PFSK-1 (cell line): ENCODE results near the gene MIDN.
A peak's percentile ranks its signal among the peaks of the same experiment; 100 is the strongest.

Experiments used
- FOXP2 ChIP-seq: optimal IDR thresholded peaks from 2 replicates; pipeline ENCODE3; 2011; ENCODE audit warnings: borderline replicate concordance, control low read depth, inconsistent platforms; ENCODE audit not compliant: insufficient read depth; ENCODE audit errors: extremely low read length, extremely low read depth
- POLR2AphosphoS5 ChIP-seq: IDR thresholded peaks from 2 replicates; pipeline ENCODE4 v1.6.1; 2012; ENCODE audit warnings: low read depth, mild to moderate bottlenecking, control low read depth, low read length, moderate library complexity
- SIN3A ChIP-seq: IDR thresholded peaks from 2 replicates; pipeline ENCODE4 v1.6.1; 2012; ENCODE audit warnings: mild to moderate bottlenecking, low read length, moderate library complexity, borderline replicate concordance; ENCODE audit not compliant: insufficient read depth
- TAF1 ChIP-seq: IDR thresholded peaks from 2 replicates; pipeline ENCODE4 v1.6.1; 2012; ENCODE audit warnings: low read length, control low read depth, borderline replicate concordance; ENCODE audit not compliant: insufficient read depth
- TF ChIP-seq, protein P1 (sequence below), 2 experiments: IDR thresholded peaks; 2 replicates each; pipeline versions ENCODE4 v1.6.1 to v1.8.0; 2011 to 2012; ENCODE audit warnings: low read depth in 2 of 2, low read length in 2 of 2, control low read depth in 1 of 2, inconsistent platforms in 1 of 2, mild to moderate bottlenecking in 1 of 2, moderate library complexity in 1 of 2; ENCODE audit not compliant: insufficient read depth in 1 of 2

The MIDN gene

DNA sequence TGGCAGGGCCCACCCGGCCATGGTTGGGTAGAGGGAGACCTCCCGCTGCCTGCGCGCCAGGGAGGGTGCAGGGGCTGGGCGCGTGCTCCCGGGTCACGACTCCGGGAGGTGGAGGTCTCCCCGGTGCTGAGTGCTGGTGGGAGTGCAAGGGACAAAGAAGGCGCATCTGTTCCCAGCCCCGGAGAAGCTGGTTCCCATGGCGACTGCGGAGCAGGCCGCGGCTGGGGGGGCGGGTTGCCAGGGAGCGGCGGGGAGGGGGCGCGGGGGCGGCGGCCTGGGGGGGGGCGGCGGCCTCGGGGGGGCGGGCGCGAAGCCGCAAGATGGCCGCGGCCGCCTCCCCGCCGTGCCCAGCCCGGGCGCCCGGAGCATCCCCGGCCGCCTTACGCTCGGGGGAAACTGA is 11.8 kb upstream of the MIDN start:
- TF ChIP-seq SIN3A (no peak), FOXP2 (no peak), TAF1 (no peak), POLR2AphosphoS5 (no peak)
- TF ChIP-seq, protein P1, sequence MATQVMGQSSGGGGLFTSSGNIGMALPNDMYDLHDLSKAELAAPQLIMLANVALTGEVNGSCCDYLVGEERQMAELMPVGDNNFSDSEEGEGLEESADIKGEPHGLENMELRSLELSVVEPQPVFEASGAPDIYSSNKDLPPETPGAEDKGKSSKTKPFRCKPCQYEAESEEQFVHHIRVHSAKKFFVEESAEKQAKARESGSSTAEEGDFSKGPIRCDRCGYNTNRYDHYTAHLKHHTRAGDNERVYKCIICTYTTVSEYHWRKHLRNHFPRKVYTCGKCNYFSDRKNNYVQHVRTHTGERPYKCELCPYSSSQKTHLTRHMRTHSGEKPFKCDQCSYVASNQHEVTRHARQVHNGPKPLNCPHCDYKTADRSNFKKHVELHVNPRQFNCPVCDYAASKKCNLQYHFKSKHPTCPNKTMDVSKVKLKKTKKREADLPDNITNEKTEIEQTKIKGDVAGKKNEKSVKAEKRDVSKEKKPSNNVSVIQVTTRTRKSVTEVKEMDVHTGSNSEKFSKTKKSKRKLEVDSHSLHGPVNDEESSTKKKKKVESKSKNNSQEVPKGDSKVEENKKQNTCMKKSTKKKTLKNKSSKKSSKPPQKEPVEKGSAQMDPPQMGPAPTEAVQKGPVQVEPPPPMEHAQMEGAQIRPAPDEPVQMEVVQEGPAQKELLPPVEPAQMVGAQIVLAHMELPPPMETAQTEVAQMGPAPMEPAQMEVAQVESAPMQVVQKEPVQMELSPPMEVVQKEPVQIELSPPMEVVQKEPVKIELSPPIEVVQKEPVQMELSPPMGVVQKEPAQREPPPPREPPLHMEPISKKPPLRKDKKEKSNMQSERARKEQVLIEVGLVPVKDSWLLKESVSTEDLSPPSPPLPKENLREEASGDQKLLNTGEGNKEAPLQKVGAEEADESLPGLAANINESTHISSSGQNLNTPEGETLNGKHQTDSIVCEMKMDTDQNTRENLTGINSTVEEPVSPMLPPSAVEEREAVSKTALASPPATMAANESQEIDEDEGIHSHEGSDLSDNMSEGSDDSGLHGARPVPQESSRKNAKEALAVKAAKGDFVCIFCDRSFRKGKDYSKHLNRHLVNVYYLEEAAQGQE (IDR thresholded peaks at IDR 0.05; ENCODE audit: insufficient read depth in 1 of 2, low read depth in 2 of 2, low read length in 2 of 2), result no peak

GRCh38 chr19:1237027-1237659 is 11.2 kb upstream of the MIDN start:
- TF ChIP-seq SIN3A, result peak; percentile 28; the same call in 1 of the 2 replicates
- no peak for TF ChIP-seq POLR2AphosphoS5
- no peak for TF ChIP-seq FOXP2
- no peak for TF ChIP-seq TAF1
- TF ChIP-seq, protein P1 (IDR thresholded peaks at IDR 0.05; ENCODE audit: insufficient read depth in 1 of 2, low read depth in 2 of 2, low read length in 2 of 2), result no peak

DNA sequence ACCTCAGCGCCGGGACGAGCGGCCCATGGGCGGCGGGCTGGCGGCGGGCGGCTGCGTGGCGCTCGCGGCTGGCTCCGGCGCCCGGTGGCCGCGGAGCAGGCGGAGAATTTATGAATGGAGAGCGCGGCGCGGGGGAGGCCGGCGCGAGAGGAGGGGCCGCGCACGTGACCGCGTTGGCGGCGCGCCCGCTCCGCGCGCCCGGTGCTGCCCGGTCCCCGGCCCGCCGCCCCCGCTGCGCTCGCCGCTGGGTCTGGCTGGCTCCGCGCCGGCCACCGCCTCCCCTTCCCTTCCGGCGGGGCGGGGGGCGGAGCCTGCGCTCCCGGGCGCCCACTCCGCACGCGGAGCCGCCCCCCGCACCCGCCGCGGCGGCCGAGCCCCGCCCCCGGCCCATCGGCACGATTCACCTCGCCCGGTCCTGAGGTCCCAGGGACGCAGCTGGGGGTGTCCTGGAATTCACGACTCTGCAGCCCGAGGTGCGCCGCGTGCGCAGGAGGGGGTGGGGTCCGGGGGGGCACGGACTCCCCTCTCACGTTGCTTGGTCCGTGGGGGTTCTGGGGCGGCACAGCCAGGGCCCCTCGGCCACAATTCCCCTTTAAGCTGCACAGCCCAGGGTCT is 10.5 kb upstream of the MIDN start, which contains the start of gene CBARP:
CBARP (minus strand) TSS at position 252 of the 615 bp plus-strand sequence. CDS start 1,905 bp downstream, outside the sequence.
- no peak for TF ChIP-seq FOXP2
- no peak for TF ChIP-seq TAF1
- TF ChIP-seq SIN3A, result no peak
- TF ChIP-seq, protein P1 (IDR thresholded peaks at IDR 0.05; ENCODE audit: insufficient read depth in 1 of 2, low read depth in 2 of 2, low read length in 2 of 2), result no peak
- TF ChIP-seq POLR2AphosphoS5, result no peak

DNA sequence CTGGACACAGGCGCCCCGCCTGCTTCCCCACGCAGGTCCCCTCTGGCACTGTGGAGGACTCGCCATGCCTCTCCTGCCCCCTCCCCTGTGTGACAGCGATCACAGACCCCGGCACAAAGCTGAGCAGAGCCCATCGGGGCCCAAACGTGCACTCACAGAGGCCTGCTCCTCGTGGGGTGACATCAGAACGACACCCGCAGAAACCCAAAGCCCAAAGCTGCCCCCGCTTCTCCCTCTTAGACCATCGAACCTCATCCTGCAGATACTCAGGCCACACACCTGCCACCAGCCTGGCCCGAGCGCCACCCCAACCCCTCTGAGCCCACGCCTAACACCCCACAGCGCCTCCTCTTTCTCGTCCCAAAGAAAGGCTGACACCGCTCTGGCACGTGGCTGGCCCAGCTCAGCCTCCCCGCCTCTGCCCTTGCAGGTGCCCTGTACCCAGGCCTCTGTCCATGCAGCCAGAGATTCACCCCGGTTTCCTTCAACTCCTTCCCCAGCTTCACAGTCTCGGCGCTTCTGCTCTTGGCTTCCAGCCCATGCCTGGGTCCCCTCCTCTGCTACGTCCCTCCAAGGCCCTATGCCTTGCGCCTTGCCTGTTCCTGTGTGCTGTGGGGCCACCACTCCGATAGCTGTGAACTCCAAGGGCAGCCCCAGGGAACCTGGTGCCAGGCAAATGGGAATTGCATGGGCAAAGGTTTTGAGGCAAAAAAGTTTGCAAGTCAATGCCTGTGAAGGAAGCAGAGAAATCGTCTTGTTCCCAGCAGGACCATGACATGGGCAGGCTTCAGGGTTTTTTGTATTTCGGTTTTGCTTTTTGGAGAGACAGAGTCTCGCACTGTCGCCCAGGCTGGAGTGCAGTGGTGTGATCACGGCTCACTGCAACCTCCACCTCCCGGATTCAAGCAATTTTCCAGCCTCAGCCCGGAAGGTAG is 9.7 kb upstream of the MIDN start:
- TF ChIP-seq, protein P1 (IDR thresholded peaks at IDR 0.05; ENCODE audit: insufficient read depth in 1 of 2, low read depth in 2 of 2, low read length in 2 of 2), result no peak
- TF ChIP-seq TAF1 (no peak), SIN3A (no peak), POLR2AphosphoS5 (no peak), FOXP2 (no peak)
